Muscle of leg (tissue), 11 donors: ENCODE measurements around the gene CDPF1. TPM values are rescaled to one million over a fixed set of nuclear protein-coding genes. Genes with fewer than 3 reads are reported as not detected.

Experiments used
- DNase-seq: peaks from one replicate; pipeline ENCODE4 v3.0.0; 2013
- H3K27ac ChIP-seq: one replicate; pipeline ENCODE4 v1.5.1; 2013; ENCODE audit warnings: mild to moderate bottlenecking, low read length, control low read depth
- H3K27me3 ChIP-seq: one replicate; pipeline ENCODE4 v1.6.1; 2013; ENCODE audit warnings: low read length; ENCODE audit not compliant: control insufficient read depth, insufficient read depth
- H3K36me3 ChIP-seq: one replicate; pipeline ENCODE4 v1.6.1; 2013; ENCODE audit warnings: low read length; ENCODE audit not compliant: control insufficient read depth, insufficient read depth
- H3K4me1 ChIP-seq: one replicate; pipeline ENCODE4 v1.6.1; 2013; ENCODE audit warnings: low read length; ENCODE audit not compliant: control insufficient read depth, insufficient read depth
- H3K4me3 ChIP-seq: one replicate; pipeline ENCODE4 v1.5.1; 2013; ENCODE audit warnings: low read length, control low read depth
- H3K9me3 ChIP-seq: replicated peaks from 2 replicates; pipeline ENCODE4 v1.6.1; 2013; ENCODE audit warnings: low read depth, low read length; ENCODE audit not compliant: control insufficient read depth
- WGBS: methylation state at CpG from one replicate; pipeline ENCODE4 v1.1.5; 2013; ENCODE audit warnings: missing lambda C conversion rate; ENCODE audit not compliant: insufficient coverage; 5-methylcytosine and 5-hydroxymethylcytosine counted together
- polyA plus RNA-seq, 8 donors: library from polyadenylated mRNA; unstranded; fragments of 120-200 nt; gene quantifications; one replicate each; pipeline versions ENCODE4 v1.2.1 to v1.2.3, GENCODE V29; 2013; ENCODE audit warnings: inconsistent platforms in 1 of 8, low replicate concordance in 1 of 8; ENCODE audit not compliant: insufficient read length in 8 of 8, insufficient read depth in 1 of 8
- total RNA-seq: library from RNA; stranded (reverse); fragments of 120-200 nt; gene quantifications from one replicate; pipeline ENCODE4 v1.2.4, GENCODE V29; 2013

The CDPF1 gene
- total and polyA plus RNA-seq, 9 donors: 10.4 to 15.0 (median 13.0) TPM

DNA sequence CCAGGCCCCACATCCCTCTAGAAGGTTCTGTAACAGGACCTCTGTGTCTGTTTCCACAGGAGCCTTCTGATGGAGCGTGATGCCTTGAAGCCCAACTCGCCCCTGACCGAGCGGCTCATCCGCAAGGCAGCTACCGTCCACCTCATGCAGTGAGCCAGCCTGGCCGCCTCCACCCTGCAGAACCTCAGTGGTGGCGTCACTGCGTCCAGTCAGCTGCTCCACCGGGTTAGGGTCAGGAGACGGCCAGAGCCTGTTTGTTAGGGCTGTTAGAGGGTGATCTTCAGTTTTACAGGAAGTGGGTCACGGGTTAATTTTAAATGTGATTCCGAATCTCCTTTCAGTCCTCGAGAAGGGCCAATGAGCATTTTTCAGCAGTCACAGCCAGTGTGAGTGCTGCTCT, 42.6 kb upstream of the CDPF1 start:
- H3K4me3 ChIP-seq: no peak overlapping the region
- H3K4me1 ChIP-seq: peaks cover 21% of the 10 kb centered on the region
- H3K27me3 ChIP-seq: no peaks in the 10 kb centered on the region
- H3K36me3 ChIP-seq: peaks cover 48% of the 10 kb centered on the region
- peak overlapping the region; percentile 59 for H3K27ac ChIP-seq
- DNase-seq: peak; percentile 48
- no peaks in the 10 kb centered on the region for H3K9me3 ChIP-seq
- WGBS: 91% methylated on average over 14 of the region's 14 CpGs

DNA sequence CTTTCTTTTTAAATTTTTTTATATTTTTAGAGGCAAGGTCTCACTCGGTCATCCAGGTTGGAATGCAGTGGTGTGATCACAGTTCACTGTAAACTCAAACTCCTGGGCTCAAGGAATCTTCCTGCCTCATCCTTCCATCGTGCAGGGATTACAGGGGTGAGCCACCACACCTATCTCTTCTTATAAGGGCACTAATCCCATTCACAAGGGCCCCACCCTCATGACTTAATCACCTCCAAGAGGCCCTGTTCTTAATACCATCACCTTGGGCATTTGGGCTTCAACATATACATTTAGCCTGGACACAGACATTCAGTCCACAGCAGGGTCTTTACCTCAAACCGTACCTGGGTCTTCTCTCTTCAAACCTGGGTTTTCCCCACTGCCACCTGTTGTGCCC, 42.1 kb upstream of the CDPF1 start:
- no peak for DNase-seq
- no peaks in the 10 kb centered on the region for H3K9me3 ChIP-seq
- H3K4me3 ChIP-seq: no peak overlapping the region
- no peak overlapping the region for H3K27ac ChIP-seq
- peaks cover 54% of the 10 kb centered on the region for H3K36me3 ChIP-seq
- no peaks in the 10 kb centered on the region for H3K27me3 ChIP-seq
- H3K4me1 ChIP-seq: peaks cover 21% of the 10 kb centered on the region
- WGBS: 93% methylated on average over 3 of the region's 3 CpGs

DNA sequence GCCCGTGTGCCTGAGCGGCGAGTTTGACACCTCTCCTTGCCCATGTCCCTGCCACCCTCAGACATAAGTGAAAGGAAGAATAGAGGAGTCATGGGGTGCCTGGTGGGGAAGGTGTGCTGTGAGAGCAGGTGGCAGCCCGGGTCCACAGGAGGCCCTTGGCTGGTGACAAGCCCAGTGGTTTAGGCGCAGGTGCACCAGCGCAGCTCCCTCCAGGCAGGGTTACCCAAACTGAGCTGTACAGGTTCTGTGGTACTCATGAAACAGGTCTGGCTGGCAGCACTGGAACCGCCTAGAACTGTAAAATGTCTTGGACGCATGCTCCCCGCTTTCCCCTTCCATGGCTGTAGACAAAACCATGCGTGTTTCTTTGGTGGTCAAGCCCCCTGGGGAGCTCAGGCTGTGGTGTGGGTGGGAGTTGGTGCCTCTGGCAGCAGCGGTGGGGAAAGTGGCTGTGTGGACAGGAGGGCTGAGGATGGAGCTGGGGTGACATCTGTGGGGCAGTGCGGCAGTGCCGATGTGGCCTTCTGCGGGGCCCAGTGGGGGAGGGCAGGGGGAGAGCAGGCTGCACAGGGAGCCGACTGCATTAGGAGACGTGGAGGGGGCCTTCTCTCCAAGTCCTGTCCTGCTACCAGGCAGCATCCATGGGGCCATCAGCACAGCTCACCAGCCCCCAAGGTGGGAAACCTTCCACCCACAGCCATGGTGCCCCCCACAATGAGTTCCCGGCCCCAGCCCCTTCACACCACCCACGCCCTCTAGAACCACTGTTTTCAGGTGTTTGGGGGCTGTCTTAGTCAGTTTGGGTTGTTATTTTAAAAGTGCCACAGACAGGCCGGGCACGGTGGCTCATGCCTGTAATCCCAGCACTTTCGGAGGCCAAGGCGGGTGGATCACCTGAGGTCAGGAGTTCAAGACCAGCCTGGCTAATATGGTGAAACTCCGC, 41.0 kb upstream of the CDPF1 start:
- Histone ChIP-seq H3K27me3 (no peaks in the 10 kb centered on the region), H3K27ac (no peak overlapping the region), H3K4me1 (peaks cover 17% of the 10 kb centered on the region), H3K4me3 (no peak overlapping the region), H3K36me3 (peaks cover 64% of the 10 kb centered on the region), H3K9me3 (no peaks in the 10 kb centered on the region)
- 95% methylated on average over 12 of the region's 23 CpGs for WGBS
- DNase-seq: no peak

DNA sequence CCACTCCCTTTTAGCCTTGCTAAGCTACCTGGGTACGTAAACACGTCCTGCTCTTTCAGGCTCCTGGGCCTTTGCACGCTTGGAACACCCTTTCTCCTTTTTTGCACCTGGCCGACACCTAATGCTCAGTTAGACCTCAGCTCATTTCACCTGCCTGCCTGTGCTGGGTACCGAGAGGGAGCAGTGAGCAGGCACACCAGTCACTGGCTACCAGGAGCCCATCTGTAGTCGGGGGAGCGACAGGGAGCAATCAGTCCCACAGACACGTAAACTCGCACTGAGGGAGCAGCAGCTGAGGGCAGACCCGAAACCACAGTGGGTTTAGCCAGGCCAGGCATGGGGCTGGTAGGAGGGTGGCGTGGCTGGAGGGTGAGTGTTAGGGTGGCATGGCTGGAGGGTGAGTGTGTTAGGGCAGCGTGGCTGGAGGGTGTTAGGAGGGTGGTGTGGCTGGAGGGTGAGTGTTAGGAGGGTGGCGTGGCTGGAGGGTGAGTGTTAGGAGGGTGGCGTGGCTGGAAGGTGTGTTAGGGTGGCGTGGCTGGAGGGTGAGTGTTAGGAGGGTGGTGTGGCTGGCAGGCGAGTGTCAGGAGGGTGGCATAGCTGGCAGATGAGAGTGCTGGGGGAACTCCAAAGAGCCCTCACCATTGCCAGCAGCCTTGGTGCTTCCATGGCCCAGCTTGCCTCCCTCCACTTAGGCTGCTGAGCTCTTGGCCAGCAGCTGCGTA, 40.2 kb upstream of the CDPF1 start:
- H3K36me3 ChIP-seq: peaks cover 68% of the 10 kb centered on the region
- H3K9me3 ChIP-seq: no peaks in the 10 kb centered on the region
- WGBS: 94% methylated on average over 16 of the region's 17 CpGs
- peaks cover 10% of the 10 kb centered on the region for H3K4me1 ChIP-seq
- no peak overlapping the region for H3K27ac ChIP-seq
- H3K4me3 ChIP-seq: no peak overlapping the region
- DNase-seq: no peak
- no peaks in the 10 kb centered on the region for H3K27me3 ChIP-seq

DNA sequence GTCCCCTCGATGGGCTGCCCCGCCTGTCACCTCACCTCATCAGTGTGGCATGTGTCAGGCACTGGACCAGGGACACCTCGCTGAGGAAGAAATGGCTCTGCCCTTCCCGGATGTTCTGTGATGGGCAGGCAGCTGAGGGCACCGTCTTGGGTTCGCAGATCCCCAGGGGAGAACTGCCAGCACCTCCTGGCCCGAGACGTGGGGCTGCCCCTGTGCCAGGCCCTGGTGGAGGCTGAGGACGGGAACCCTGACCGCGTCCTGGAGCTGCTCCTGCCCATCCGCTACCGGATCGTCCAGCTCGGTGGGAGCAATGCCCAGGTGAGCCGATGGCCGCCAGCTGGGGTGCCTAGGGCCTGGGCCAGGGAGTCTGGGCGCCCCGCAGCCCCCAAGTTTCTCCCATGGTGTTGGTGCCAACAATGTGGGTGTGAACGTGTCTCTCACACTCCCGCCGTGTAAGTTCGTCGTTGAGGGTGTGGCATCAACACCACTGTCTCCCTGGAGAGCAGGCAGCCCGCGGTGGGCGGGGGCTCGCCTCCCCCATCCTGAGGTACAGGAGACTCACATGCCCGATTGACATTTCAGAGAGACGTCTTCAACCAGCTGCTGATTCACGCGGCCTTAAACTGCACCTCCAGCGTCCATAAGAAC, 39.3 kb upstream of the CDPF1 start:
- DNase-seq: no peak
- WGBS: 87% methylated on average over 32 of the region's 33 CpGs
- peaks cover 10% of the 10 kb centered on the region for H3K4me1 ChIP-seq
- no peaks in the 10 kb centered on the region for H3K9me3 ChIP-seq
- peaks cover 74% of the 10 kb centered on the region for H3K36me3 ChIP-seq
- H3K27me3 ChIP-seq: no peaks in the 10 kb centered on the region
- H3K4me3 ChIP-seq: no peak overlapping the region
- H3K27ac ChIP-seq: no peak overlapping the region

DNA sequence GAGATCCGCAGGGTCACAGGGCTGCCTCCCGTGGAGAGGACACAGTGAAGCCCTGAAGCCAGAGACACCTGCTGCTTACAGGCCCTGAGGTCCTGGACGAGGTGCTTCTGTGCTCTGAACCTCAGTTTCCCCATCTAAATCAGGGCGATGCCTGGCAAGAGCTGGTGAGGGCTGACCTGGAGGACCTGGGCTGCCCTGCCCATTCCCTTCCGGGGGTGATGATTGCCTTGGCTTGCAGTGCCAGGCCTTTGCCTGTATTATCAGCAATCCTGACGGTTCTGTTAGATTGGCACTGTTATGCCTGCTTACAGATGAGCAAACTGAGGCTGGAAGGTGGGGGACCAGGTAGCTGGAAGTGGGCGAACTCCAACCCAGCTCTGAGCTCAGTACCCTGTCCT, 38.8 kb upstream of the CDPF1 start:
- Histone ChIP-seq H3K27ac (no peak overlapping the region), H3K9me3 (no peaks in the 10 kb centered on the region), H3K27me3 (no peaks in the 10 kb centered on the region), H3K4me3 (no peak overlapping the region), H3K36me3 (peaks cover 79% of the 10 kb centered on the region), H3K4me1 (peaks cover 10% of the 10 kb centered on the region)
- 87% methylated on average over 7 of the region's 7 CpGs for WGBS
- no peak for DNase-seq

DNA sequence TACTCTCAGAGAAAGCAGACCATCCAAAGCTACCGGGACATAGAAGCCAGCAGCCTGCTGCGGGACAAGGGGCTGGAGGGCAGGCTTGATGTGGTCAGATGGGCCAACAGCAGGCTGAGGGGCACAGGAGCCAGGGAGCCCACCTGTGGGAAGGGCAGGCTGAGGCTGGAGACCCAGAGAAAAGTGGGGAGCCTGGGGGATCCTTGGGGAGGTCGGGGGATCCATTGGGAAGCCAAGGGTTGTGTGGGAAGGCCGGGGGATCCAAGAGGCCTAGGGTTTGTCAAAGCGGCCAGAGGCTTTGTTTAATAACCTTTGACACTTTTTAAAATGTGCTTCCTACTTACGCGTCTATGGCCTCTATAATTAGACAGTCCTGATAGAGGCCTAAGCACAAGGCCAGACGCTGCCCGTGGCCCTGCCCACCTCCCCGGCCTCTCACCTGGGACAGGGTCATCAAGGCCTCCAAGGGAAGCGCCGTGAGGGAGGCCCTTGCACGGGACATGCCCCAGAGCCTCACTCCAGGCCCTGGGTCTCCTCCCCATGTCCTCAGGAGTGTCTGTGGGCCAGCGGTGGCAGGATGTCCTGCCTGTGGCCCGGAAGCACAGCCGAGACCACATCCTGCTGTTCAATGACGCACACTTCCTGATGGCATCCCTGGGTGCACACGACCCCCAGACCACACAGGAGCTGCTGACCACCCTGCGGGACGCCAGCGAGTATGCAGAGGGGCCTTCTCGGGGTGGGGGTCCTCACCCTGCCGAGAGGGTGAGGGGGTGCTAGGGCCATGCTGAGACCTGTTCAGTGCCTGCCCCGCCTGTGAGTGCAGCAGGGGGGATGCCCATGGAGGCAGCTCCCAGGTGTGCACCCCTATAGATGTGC, 38.0 kb upstream of the CDPF1 start:
- Histone ChIP-seq H3K4me3 (no peak overlapping the region), H3K9me3 (no peaks in the 10 kb centered on the region), H3K27ac (no peak overlapping the region), H3K36me3 (peaks cover 74% of the 10 kb centered on the region), H3K27me3 (no peaks in the 10 kb centered on the region), H3K4me1 (peaks cover 6% of the 10 kb centered on the region)
- WGBS: 71% methylated on average over 18 of the region's 24 CpGs
- DNase-seq: peak; percentile 41

DNA sequence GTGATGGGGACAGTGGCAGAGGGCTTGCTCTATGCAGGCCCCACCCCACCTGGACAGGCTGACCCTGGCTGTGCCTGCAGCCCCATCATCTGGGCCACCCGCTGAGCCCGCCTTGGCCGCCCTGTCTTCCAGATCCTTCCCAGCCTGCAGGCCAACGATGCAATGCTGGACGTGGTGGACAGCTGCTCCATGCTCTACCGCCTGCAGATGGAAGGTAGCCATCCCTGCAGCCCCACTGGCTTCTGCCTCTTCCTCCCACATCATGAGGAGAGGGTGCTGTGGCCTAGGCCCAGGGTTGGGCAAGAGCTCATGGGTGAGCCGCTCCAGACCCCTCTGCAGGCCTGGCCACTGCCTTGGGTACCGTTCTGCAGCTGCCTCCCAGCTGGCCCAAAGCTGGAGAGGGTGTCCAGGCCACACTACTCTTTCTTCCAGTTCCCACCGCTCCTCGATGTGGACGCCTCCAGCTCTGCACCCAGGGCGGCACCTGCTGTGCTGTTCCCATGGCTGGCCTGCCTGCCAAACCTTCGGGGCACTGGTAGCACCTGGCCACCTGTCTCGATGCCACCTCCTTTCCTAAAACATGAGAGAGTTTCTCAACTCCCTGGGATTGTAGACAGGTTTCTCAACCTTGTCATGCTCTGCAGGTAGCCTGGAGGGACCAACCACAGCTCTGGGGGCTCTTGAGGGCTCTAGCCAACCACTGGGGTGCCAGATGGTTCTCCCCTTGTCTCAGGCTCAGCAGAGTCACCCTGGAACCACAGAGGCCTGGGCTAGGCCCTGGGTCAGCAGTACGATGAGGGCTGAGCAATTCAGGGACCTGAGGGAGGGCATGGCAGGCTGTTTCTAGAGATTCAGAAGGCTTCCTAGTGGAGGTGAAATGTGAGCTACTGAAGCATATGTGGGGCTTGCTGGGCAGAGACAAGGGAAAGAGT, 37.1 kb upstream of the CDPF1 start:
- Histone ChIP-seq H3K4me3 (no peak overlapping the region), H3K4me1 (peaks cover 6% of the 10 kb centered on the region), H3K27me3 (no peaks in the 10 kb centered on the region), H3K9me3 (no peaks in the 10 kb centered on the region), H3K27ac (no peak overlapping the region), H3K36me3 (peaks cover 69% of the 10 kb centered on the region)
- 90% methylated on average over 11 of the region's 15 CpGs for WGBS
- DNase-seq: no peak

DNA sequence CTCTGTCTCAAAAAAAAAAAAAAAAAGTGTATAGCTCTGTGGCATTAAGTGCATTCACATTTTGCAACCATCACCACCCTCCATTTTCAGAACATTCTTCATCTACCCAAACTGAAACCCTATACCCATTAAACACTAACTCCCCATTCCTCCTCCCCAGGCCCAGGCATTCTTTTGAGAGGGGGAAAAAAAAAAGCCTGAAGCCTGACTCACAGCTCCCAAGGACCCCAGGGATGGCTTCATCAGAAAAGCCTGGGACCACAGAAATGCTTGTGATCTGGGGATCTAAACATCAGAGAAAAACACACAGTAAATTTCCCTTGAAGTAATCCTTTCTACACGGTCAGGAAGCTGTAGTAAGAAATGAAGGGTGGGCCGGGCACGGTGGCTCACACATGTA, 35.9 kb upstream of the CDPF1 start:
- no peak overlapping the region for H3K4me3 ChIP-seq
- no CpG with 5 or more reads among the region's 3 CpGs for WGBS
- no peak for DNase-seq

More for the DNA sequence above, 35.9 kb upstream of the CDPF1 start:
- no peaks in the 10 kb centered on the region for H3K9me3 ChIP-seq
- H3K27ac ChIP-seq: no peak overlapping the region
- peaks cover 70% of the 10 kb centered on the region for H3K36me3 ChIP-seq
- H3K27me3 ChIP-seq: no peaks in the 10 kb centered on the region
- H3K4me1 ChIP-seq: peaks cover 6% of the 10 kb centered on the region
